Esophagus muscularis mucosa (tissue), 4 donors: Measurements from ENCODE around the gene OR10V1.

Source experiments
- CTCF ChIP-seq, 3 experiments: fragments of 200-600 bp in 2 of 3; fragments of 450-650 bp in 1 of 3; sonication (generic) in 2 of 3; IDR thresholded peaks; one replicate each; pipeline ENCODE4 v1.5.1; 2017 to 2019; ENCODE audit warnings: antibody characterized with exemption in 3 of 3, mild to moderate bottlenecking in 2 of 3, moderate library complexity in 1 of 3
- EP300 ChIP-seq: sonication (generic); formaldehyde crosslinking; IDR thresholded peaks from one replicate; pipeline ENCODE4 v1.6.1; 2017; ENCODE audit warnings: antibody characterized with exemption
- POLR2A ChIP-seq: fragments of 450-650 bp; IDR thresholded peaks from one replicate; pipeline ENCODE4 v1.6.1; 2017; ENCODE audit warnings: antibody characterized with exemption, moderate library complexity, mild to moderate bottlenecking, low read depth
- POLR2AphosphoS5 ChIP-seq, 2 donors: sonication (generic); formaldehyde crosslinking; IDR thresholded peaks; one replicate each; pipeline ENCODE4 v1.6.1; 2017; ENCODE audit warnings: antibody characterized with exemption in 2 of 2

GRCh38 chr11:59698506-59698905 lies 15.1 kb downstream of the OR10V1 start:
- TF ChIP-seq EP300 (no peak), POLR2AphosphoS5 (IDR thresholded peaks at IDR 0.05) (no peak), CTCF (IDR thresholded peaks at IDR 0.05) (no peak), POLR2A (no peak)
